RWPE2 (cell line): ENCODE measurements around the gene CFAP53.

Experiments
- ATAC-seq: fragments of 200-7000 bp; cut with Tn5 transposase; 3 replicates; pipeline ENCODE4 v1.9.1; 2021; ENCODE audit warnings: low read depth
- DNase-seq: peaks from one replicate; pipeline ENCODE4 v3.0.0-alpha.2; 2020; ENCODE audit warnings: low spot score
- H3K27ac ChIP-seq: fragments of 450-650 bp; 2 replicates; pipeline ENCODE4 v1.5.1; 2017; ENCODE audit warnings: mild to moderate bottlenecking; ENCODE audit not compliant: poor library complexity, severe bottlenecking
- H3K27me3 ChIP-seq: fragments of 250-450 bp; sonication (Bioruptor Pico); 2 replicates; pipeline ENCODE4 v1.5.1; 2021; ENCODE audit warnings: mild to moderate bottlenecking, moderate library complexity; ENCODE audit not compliant: insufficient read depth, poor library complexity, severe bottlenecking
- H3K36me3 ChIP-seq: fragments of 250-450 bp; sonication (Bioruptor Pico); 2 replicates; pipeline ENCODE4 v1.5.1; 2020; ENCODE audit warnings: low read depth, mild to moderate bottlenecking, moderate library complexity
- H3K4me1 ChIP-seq: fragments of 250-450 bp; sonication (Bioruptor Pico); 2 replicates; pipeline ENCODE4 v1.5.1; 2021; ENCODE audit warnings: mild to moderate bottlenecking, moderate library complexity; ENCODE audit not compliant: insufficient read depth, poor library complexity, severe bottlenecking
- H3K4me3 ChIP-seq: fragments of 250-450 bp; sonication (Bioruptor Pico); 2 replicates; pipeline ENCODE4 v1.5.1; 2021; ENCODE audit warnings: mild to moderate bottlenecking, moderate library complexity; ENCODE audit not compliant: severe bottlenecking
- H3K9me3 ChIP-seq: fragments of 250-450 bp; sonication (Bioruptor Pico); 2 replicates; pipeline ENCODE4 v1.5.1; 2021; ENCODE audit warnings: mild to moderate bottlenecking, moderate library complexity; ENCODE audit not compliant: severe bottlenecking
- CTCF ChIP-seq: fragments of 450-650 bp; IDR thresholded peaks from one replicate; pipeline ENCODE4 v1.5.1; 2017; ENCODE audit warnings: mild to moderate bottlenecking, moderate library complexity; ENCODE audit not compliant: poor library complexity, severe bottlenecking

Gene CFAP53

GRCh38 chr18:50192995-50193795 is 73.1 kb downstream of the CFAP53 start:
- no peak for ATAC-seq
- H3K27me3 ChIP-seq = peaks cover 15% of the 10 kb centered on the region
- H3K27ac ChIP-seq = no peak overlapping the region
- no peak for DNase-seq
- no peaks in the 10 kb centered on the region for H3K9me3 ChIP-seq
- no peak for TF ChIP-seq CTCF
- peaks cover 5% of the 10 kb centered on the region for H3K4me1 ChIP-seq
- H3K36me3 ChIP-seq = no peaks in the 10 kb centered on the region
- H3K4me3 ChIP-seq = peak overlapping the region; percentile 86

- Histone ChIP-seq H3K27me3 (peaks cover 15% of the 10 kb centered on the region), H3K36me3 (no peaks in the 10 kb centered on the region), H3K9me3 (no peaks in the 10 kb centered on the region), H3K4me1 (peaks cover 5% of the 10 kb centered on the region), H3K4me3 (no peak overlapping the region), H3K27ac (no peak overlapping the region)
- DNase-seq = no peak
- no peak for TF ChIP-seq CTCF
- no peak for ATAC-seq
Observed at GRCh38 chr18:50190926-50191325, 75.4 kb downstream of the CFAP53 start.

- Histone ChIP-seq H3K9me3 (no peaks in the 10 kb centered on the region), H3K4me3 (no peak overlapping the region), H3K27me3 (peaks cover 15% of the 10 kb centered on the region), H3K27ac (no peak overlapping the region), H3K36me3 (no peaks in the 10 kb centered on the region), H3K4me1 (peaks cover 5% of the 10 kb centered on the region)
- DNase-seq (no peak), ATAC-seq (peak; percentile 68)
- TF ChIP-seq CTCF = no peak
Observed at GRCh38 chr18:50190236-50190635, 76.1 kb downstream of the CFAP53 start.

GRCh38 chr18:50189160-50189559 is 77.1 kb downstream of the CFAP53 start:
- TF ChIP-seq CTCF = no peak
- ATAC-seq (no peak), DNase-seq (no peak)
- H3K27me3 ChIP-seq = peaks cover 12% of the 10 kb centered on the region
- H3K4me1 ChIP-seq = peaks cover 5% of the 10 kb centered on the region
- H3K4me3 ChIP-seq = no peak overlapping the region
- no peaks in the 10 kb centered on the region for H3K9me3 ChIP-seq
- no peak overlapping the region for H3K27ac ChIP-seq
- H3K36me3 ChIP-seq = no peaks in the 10 kb centered on the region

- H3K4me1 ChIP-seq = peaks cover 7% of the 10 kb centered on the region
- ATAC-seq (no peak), DNase-seq (no peak)
- H3K27me3 ChIP-seq = peaks cover 7% of the 10 kb centered on the region
- no peak overlapping the region for H3K27ac ChIP-seq
- no peak for TF ChIP-seq CTCF
- no peak overlapping the region for H3K4me3 ChIP-seq
- H3K36me3 ChIP-seq = no peaks in the 10 kb centered on the region
- no peaks in the 10 kb centered on the region for H3K9me3 ChIP-seq
Observed at GRCh38 chr18:50188652-50189051, 77.6 kb downstream of the CFAP53 start.
